HCT116 (cell line): ENCODE measurements around the gene MRM3. TPM values are rescaled to one million over a fixed set of nuclear protein-coding genes. Genes with fewer than 3 reads are reported as not detected.
A peak's percentile ranks its signal among the peaks of the same experiment; 100 is the strongest.

ENCODE experiments used
- ATAC-seq: fragments of 200-7000 bp; cut with Tn5 transposase; 2 replicates; pipeline ENCODE4 v1.9.1; 2020; ENCODE audit warnings: mild to moderate bottlenecking, moderate library complexity
- BruUV-seq: library from RNA; stranded (reverse); fragments of 400-500 nt; replicated peaks from 2 replicates; lab custom pipeline; 2021; lab: Mats Ljungman, UMichigan
- CTCF ChIA-PET: fragments of 300-600 bp; sonication (Branson Sonifier 250); formaldehyde crosslinking; loops from one replicate; lab custom pipeline; 2021; ENCODE audit warnings: antibody characterized with exemption; lab: Charles Lee
- POLR2A ChIA-PET: fragments of 300-600, 350-600 bp; sonication (Branson Sonifier 250); formaldehyde crosslinking; loops from one replicate; lab custom pipeline; 2021; ENCODE audit warnings: antibody characterized with exemption; lab: Charles Lee
- RAD21 ChIA-PET, 2 experiments: fragments of 300-600 bp; sonication (Branson Sonifier 250); formaldehyde crosslinking; loops; one replicate each; lab custom pipeline; 2023; ENCODE audit warnings: low total read pairs in 2 of 2; ENCODE audit not compliant: uncharacterized antibody in 2 of 2, unreplicated experiment in 2 of 2, low non-redundant PET in 1 of 2; lab: Charles Lee
- DNase-seq: peaks from one replicate; pipeline ENCODE4 v3.0.0-alpha.2; 2010; ENCODE audit warnings: low read depth, low spot score
- H2AFZ ChIP-seq: fragments of 200-600 bp; shearing (Covaris generic), sonication (generic); 2 replicates; pipeline ENCODE4 v1.6.1; 2017; ENCODE audit warnings: low read depth, mixed run types, mixed read lengths, antibody characterized with exemption, low read length; ENCODE audit not compliant: poor library complexity, severe bottlenecking
- H3K27ac ChIP-seq: 2 replicates; pipeline ENCODE4 v1.5.1; 2012; ENCODE audit warnings: low read depth, low read length
- H3K27me3 ChIP-seq: fragments of 200-600 bp; sonication (generic); 2 replicates; pipeline ENCODE4 v1.6.1; 2016; ENCODE audit warnings: mixed run types, low read length, mixed read lengths; ENCODE audit not compliant: insufficient read depth
- H3K36me3 ChIP-seq, 2 experiments: fragments of 200-500 bp in 1 of 2; fragments of 200-600 bp in 1 of 2; sonication (Bioruptor generic) in 1 of 2; sonication (generic) in 1 of 2; 2 replicates each; pipeline versions ENCODE4 v1.5.1 to v1.6.1; 2014 to 2016; ENCODE audit warnings: low read length in 2 of 2, inconsistent platforms in 1 of 2, mixed read lengths in 1 of 2, mixed run types in 1 of 2; ENCODE audit not compliant: insufficient read depth in 2 of 2, control insufficient read depth in 1 of 2
- H3K4me1 ChIP-seq, 2 experiments: fragments of 200-600 bp in 1 of 2; sonication (generic) in 1 of 2; 2 replicates each; pipeline versions ENCODE4 v1.5.1 to v1.6.1; 2012 to 2017; ENCODE audit warnings: low read length in 2 of 2, inconsistent platforms in 1 of 2, mild to moderate bottlenecking in 1 of 2, mixed read lengths in 1 of 2, mixed run types in 1 of 2, moderate library complexity in 1 of 2; ENCODE audit not compliant: insufficient read depth in 2 of 2, control insufficient read depth in 1 of 2
- H3K4me2 ChIP-seq: fragments of 200-600 bp; sonication (generic); 2 replicates; pipeline ENCODE4 v1.6.1; 2017; ENCODE audit warnings: mixed run types, low read length, mixed read lengths
- H3K4me3 ChIP-seq, 2 experiments: fragments of 200-600 bp in 1 of 2; sonication (generic) in 1 of 2; replicated peaks in 1 of 2; 2 replicates each; pipeline ENCODE4 v1.5.1; 2011 to 2016; ENCODE audit warnings: low read length in 2 of 2, control low read depth in 1 of 2, low read depth in 1 of 2, mild to moderate bottlenecking in 1 of 2, mixed read lengths in 1 of 2, mixed run types in 1 of 2
- H3K79me2 ChIP-seq: fragments of 200-600 bp; sonication (generic); 2 replicates; pipeline ENCODE4 v1.6.1; 2017; ENCODE audit warnings: mild to moderate bottlenecking, mixed run types, low read length, moderate library complexity, mixed read lengths; ENCODE audit not compliant: insufficient read depth
- H3K9ac ChIP-seq: fragments of 200-600 bp; sonication (generic); 2 replicates; pipeline ENCODE4 v1.6.1; 2016; ENCODE audit warnings: low read length, mixed read lengths
- H3K9me2 ChIP-seq: fragments of 200-600 bp; sonication (generic), shearing (Covaris generic); 2 replicates; pipeline ENCODE4 v1.6.1; 2017; ENCODE audit warnings: mixed run types, mild to moderate bottlenecking, moderate library complexity; ENCODE audit not compliant: insufficient read depth
- H3K9me3 ChIP-seq, 2 experiments: fragments of 200-500 bp in 1 of 2; fragments of 200-600 bp in 1 of 2; sonication (Bioruptor generic) in 1 of 2; sonication (generic) in 1 of 2; 2 replicates each; pipeline ENCODE4 v1.6.1; 2014 to 2017; ENCODE audit warnings: low read length in 2 of 2, mixed read lengths in 2 of 2, inconsistent platforms in 1 of 2, low read depth in 1 of 2, mild to moderate bottlenecking in 1 of 2, mixed run types in 1 of 2, moderate library complexity in 1 of 2; ENCODE audit not compliant: control insufficient read depth in 1 of 2, insufficient read depth in 1 of 2
- H4K20me1 ChIP-seq: fragments of 200-600 bp; sonication (generic), shearing (Covaris generic); 2 replicates; pipeline ENCODE4 v1.6.1; 2017; ENCODE audit warnings: mixed run types, mild to moderate bottlenecking, moderate library complexity; ENCODE audit not compliant: insufficient read depth
- CTCF ChIP-seq, 3 experiments: fragments of 200-600 bp in 1 of 3; sonication (generic) in 1 of 3; IDR thresholded peaks in 2 of 3; conservative IDR thresholded peaks in 1 of 3; 2 replicates each; pipeline ENCODE4 v1.5.1; 2012 to 2017; ENCODE audit warnings: low read depth in 2 of 3, low read length in 2 of 3, antibody characterized with exemption in 1 of 3, borderline replicate concordance in 1 of 3, control low read depth in 1 of 3, mild to moderate bottlenecking in 1 of 3, mixed read lengths in 1 of 3, mixed run types in 1 of 3, moderate library complexity in 1 of 3; ENCODE audit not compliant: insufficient read depth in 1 of 3
- EZH2phosphoT487 ChIP-seq: fragments of 200-600 bp; IDR thresholded peaks from 2 replicates; pipeline ENCODE4 v1.6.1; 2018; ENCODE audit warnings: antibody characterized with exemption, borderline replicate concordance
- FOSL1 ChIP-seq: IDR thresholded peaks from 2 replicates; pipeline ENCODE4 v1.6.1; 2012; ENCODE audit warnings: low read depth
- JUND ChIP-seq: IDR thresholded peaks from 2 replicates; pipeline ENCODE4 v1.6.1; 2012
- MAX ChIP-seq: IDR thresholded peaks from 2 replicates; pipeline ENCODE4 v1.6.1; 2012
- POLR2AphosphoS5 ChIP-seq: IDR thresholded peaks from 2 replicates; pipeline ENCODE4 v1.6.1; 2011; ENCODE audit warnings: mild to moderate bottlenecking, low read depth, low read length, moderate library complexity
- RAD21 ChIP-seq: IDR thresholded peaks from 2 replicates; pipeline ENCODE4 v1.6.1; 2012; ENCODE audit warnings: low read depth, mild to moderate bottlenecking
- SIN3A ChIP-seq: IDR thresholded peaks from 2 replicates; pipeline ENCODE4 v1.6.1; 2012; ENCODE audit warnings: low read depth
- intact Hi-C: fragments of 100-400 bp; cut with micrococcal nuclease; formaldehyde crosslinking; loops from 2 replicates; pipeline ENCODE4 v1.10.0; 2022
- total RNA-seq: library from RNA; stranded (reverse); gene quantifications from one replicate; pipeline ENCODE4 v1.2.1, GENCODE V29; 2021; ENCODE audit not compliant: unreplicated experiment

MRM3 gene
- total RNA-seq, 1 experiment from 2014 or later: 32.6 TPM

- peak overlapping the region; percentile 76 to 94 for H3K4me3 ChIP-seq
- ChIA-PET POLR2A (interaction anchor here (1.0 to 1.2 kb wide), 2 partner anchors 35 to 231 kb away, joined by 3 read pairs; no protein-coding TSS in a partner anchor), CTCF (interaction anchor here (1.2 kb wide), 1 partner anchor 246 kb away, joined by 3 read pairs; the partner anchor contains the start of gene TIMM22), RAD21 (no interaction called here)
- H3K9me2 ChIP-seq: no peaks in the 10 kb centered on the region
- H3K9me3 ChIP-seq: no peaks in the 10 kb centered on the region
- DNase-seq: no peak
- H2AFZ ChIP-seq: no peak overlapping the region
- no peak overlapping the region; the same call in 1 of the 2 replicates for H3K27ac ChIP-seq
- H3K9ac ChIP-seq: peak overlapping the region; percentile 93
- ATAC-seq: no peak
- intact Hi-C loops: no loop called here
- H3K4me1 ChIP-seq: peaks cover 12 to 19% of the 10 kb centered on the region in 2 experiments
- peaks cover 25 to 29% of the 10 kb centered on the region in 2 experiments for H3K36me3 ChIP-seq
- TSS peak; percentile 45 for BruUV-seq
- peak overlapping the region; percentile 80 for H3K4me2 ChIP-seq
- no peaks in the 10 kb centered on the region for H4K20me1 ChIP-seq
- H3K27me3 ChIP-seq: no peaks in the 10 kb centered on the region
- peaks cover 61% of the 10 kb centered on the region for H3K79me2 ChIP-seq
- TF ChIP-seq CTCF (IDR thresholded peaks at IDR 0.05 in 2 of 3, conservative IDR thresholded peaks at IDR 0.05 in 1 of 3; ENCODE audit: borderline replicate concordance in 1 of 3, insufficient read depth in 1 of 3, low read depth in 2 of 3, low read length in 2 of 3) (no peak), RAD21 (no peak), FOSL1 (no peak), EZH2phosphoT487 (no peak), JUND (no peak), MAX (no peak), POLR2AphosphoS5 (no peak), SIN3A (no peak)
These were observed 31.6 kb upstream of the MRM3 start for GRCh38 chr17:750431-751037.
